ENCODE results near the gene TTC39A. TPM values are rescaled to one million over a fixed set of nuclear protein-coding genes. Genes with fewer than 3 reads are reported as not detected.
A peak's percentile ranks its signal among the peaks of the same experiment; 100 is the strongest.

Gene TTC39A
- under 1 TPM in 1 of 3 donors, not detected in 2; 0.38 TPM for total RNA-seq
- total RNA-seq (2013) = 0.36 TPM

DNA sequence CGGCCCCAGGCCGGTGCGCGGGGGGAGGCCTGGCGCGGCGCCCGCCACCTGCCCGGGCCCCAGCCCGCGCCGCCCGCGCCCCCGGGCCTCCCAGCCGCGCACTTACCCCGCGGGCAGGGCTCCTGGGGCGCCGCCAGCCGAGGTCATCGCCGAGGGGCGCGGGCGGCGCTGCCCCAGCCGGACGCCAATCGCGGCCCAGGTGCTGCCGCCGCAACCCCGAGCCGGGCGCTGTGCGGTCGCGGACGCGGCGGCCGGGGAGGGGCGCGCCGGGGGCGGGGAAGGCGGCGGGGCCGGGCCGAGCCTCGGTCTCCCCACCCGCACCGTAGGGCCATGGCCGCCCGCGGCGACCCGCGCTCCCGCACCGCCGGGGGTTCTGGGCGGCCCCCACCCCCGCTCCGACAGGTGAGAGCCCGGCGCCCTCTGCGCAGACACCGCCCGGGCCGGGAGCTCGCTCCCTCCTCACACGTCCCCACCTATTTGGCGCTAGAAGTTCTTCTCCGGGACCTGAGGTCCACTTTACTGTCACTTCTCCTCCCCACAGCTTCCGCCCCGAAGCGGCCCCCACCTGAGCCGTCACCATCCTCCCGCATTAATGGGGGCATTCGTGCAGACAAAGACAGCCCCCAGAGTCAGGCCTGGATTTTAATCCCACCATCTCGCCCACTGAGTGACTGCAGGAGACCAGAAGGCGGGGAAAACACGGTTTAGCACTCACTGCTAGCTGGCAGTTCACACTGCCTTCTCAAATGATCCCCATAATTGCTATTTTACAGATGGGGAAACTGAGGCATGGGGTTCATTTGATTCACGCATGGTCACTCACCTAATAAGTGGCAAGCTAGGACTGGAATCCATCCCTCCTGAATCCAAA, at the start of gene TTC39A:
Gene TTC39A (minus strand): TSS at position 232 of the 871 bp plus-strand sequence. CDS start 85 bp downstream, at position 147.
- Mint-ChIP-seq H3K9me3 (no peaks in the 10 kb centered on the region), H3K27ac (no peak within 1 kb of the TSS), H3K4me3 (peak within 1 kb of the TSS; percentile 80), H3K36me3 (no peaks in the 10 kb centered on the region), H3K4me1 (peaks cover 0 to 10% of the 10 kb centered on the region in 2 donors), H3K27me3 (ENCODE audit: low read depth in 2 of 2) (peaks cover 29 to 31% of the 10 kb centered on the region in 2 donors)
- H3K4me1 ChIP-seq (ENCODE audit: control insufficient read depth, insufficient read depth, low read length) = peaks cover 10% of the 10 kb centered on the region
- no peaks in the 10 kb centered on the region for H3K9me3 ChIP-seq (ENCODE audit: control insufficient read depth, insufficient read depth, low read length)
- peaks cover 14% of the 10 kb centered on the region for H3K27me3 ChIP-seq (ENCODE audit: control insufficient read depth, insufficient read depth, low read length)
- no peak within 1 kb of the TSS for H3K27ac ChIP-seq (ENCODE audit: low read length)
- ATAC-seq = peak; percentile 18 to 70 (median 34)
- H3K4me3 ChIP-seq (ENCODE audit: low read length) = no peak within 1 kb of the TSS
- no peak for DNase-seq
- no peaks in the 10 kb centered on the region for H3K36me3 ChIP-seq (ENCODE audit: control insufficient read depth, insufficient read depth, low read length)
- WGBS (ENCODE audit: insufficient coverage) = 4% methylated on average over 87 of the region's 87 CpGs
- TF ChIP-seq, protein P1, sequence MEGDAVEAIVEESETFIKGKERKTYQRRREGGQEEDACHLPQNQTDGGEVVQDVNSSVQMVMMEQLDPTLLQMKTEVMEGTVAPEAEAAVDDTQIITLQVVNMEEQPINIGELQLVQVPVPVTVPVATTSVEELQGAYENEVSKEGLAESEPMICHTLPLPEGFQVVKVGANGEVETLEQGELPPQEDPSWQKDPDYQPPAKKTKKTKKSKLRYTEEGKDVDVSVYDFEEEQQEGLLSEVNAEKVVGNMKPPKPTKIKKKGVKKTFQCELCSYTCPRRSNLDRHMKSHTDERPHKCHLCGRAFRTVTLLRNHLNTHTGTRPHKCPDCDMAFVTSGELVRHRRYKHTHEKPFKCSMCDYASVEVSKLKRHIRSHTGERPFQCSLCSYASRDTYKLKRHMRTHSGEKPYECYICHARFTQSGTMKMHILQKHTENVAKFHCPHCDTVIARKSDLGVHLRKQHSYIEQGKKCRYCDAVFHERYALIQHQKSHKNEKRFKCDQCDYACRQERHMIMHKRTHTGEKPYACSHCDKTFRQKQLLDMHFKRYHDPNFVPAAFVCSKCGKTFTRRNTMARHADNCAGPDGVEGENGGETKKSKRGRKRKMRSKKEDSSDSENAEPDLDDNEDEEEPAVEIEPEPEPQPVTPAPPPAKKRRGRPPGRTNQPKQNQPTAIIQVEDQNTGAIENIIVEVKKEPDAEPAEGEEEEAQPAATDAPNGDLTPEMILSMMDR (IDR thresholded peaks at IDR 0.05) = no peak
- intact Hi-C loops (cut with micrococcal nuclease) = no loop called here

- Mint-ChIP-seq H3K4me3 (no peak overlapping the region), H3K27ac (no peak overlapping the region), H3K4me1 (no peaks in the 10 kb centered on the region), H3K9me3 (no peaks in the 10 kb centered on the region), H3K36me3 (peaks cover 12% of the 10 kb centered on the region), H3K27me3 (ENCODE audit: low read depth in 2 of 2) (no peaks in the 10 kb centered on the region)
- 98% methylated on average over 5 of the region's 6 CpGs for WGBS (ENCODE audit: insufficient coverage)
- intact Hi-C loops (cut with micrococcal nuclease) = no loop called here
- no peaks in the 10 kb centered on the region for H3K27me3 ChIP-seq (ENCODE audit: control insufficient read depth, insufficient read depth, low read length)
- H3K9me3 ChIP-seq (ENCODE audit: control insufficient read depth, insufficient read depth, low read length) = no peaks in the 10 kb centered on the region
- no peaks in the 10 kb centered on the region for H3K4me1 ChIP-seq (ENCODE audit: control insufficient read depth, insufficient read depth, low read length)
- no peak overlapping the region for H3K27ac ChIP-seq (ENCODE audit: low read length)
- ATAC-seq (no peak), DNase-seq (no peak)
- H3K4me3 ChIP-seq (ENCODE audit: low read length) = no peak overlapping the region
- H3K36me3 ChIP-seq (ENCODE audit: control insufficient read depth, insufficient read depth, low read length) = peaks cover 25% of the 10 kb centered on the region
- TF ChIP-seq, protein P1 (IDR thresholded peaks at IDR 0.05) = no peak
Observed at GRCh38 chr1:51378871-51379270, 48.5 kb upstream of the TTC39A start.

DNA sequence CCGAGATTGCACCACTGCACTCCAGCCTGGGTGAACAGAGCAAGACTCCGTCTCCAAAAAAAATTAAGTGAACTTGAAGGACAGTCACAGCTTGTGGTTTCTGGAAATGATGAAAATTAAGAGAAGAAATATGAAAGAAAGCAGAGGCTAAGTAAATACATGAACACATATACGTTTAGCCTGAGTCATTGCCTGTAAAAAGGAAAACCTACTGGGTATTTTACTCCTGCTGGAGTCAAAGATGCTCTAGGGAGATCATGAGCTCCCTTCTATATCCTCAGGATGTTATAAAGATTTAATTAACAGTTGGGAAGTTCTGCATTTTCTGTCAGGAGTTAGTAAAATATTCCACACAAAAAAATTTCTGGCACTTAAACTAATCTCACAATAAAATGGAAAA, 43.5 kb upstream of the TTC39A start:
- DNase-seq (no peak), ATAC-seq (no peak)
- intact Hi-C loops (cut with micrococcal nuclease) = no loop called here
- Mint-ChIP-seq H3K4me3 (no peak overlapping the region), H3K9me3 (no peaks in the 10 kb centered on the region), H3K36me3 (no peaks in the 10 kb centered on the region), H3K27me3 (ENCODE audit: low read depth in 2 of 2) (no peaks in the 10 kb centered on the region), H3K4me1 (no peaks in the 10 kb centered on the region), H3K27ac (peak overlapping the region in 1 of 2 donors; percentile 3)
- TF ChIP-seq, protein P1 (IDR thresholded peaks at IDR 0.05) = no peak
- WGBS (ENCODE audit: insufficient coverage) = 93% methylated on average over 3 of the region's 3 CpGs
- Histone ChIP-seq H3K4me3 (ENCODE audit: low read length) (no peak overlapping the region), H3K36me3 (ENCODE audit: control insufficient read depth, insufficient read depth, low read length) (peaks cover 37% of the 10 kb centered on the region), H3K4me1 (ENCODE audit: control insufficient read depth, insufficient read depth, low read length) (no peaks in the 10 kb centered on the region), H3K27me3 (ENCODE audit: control insufficient read depth, insufficient read depth, low read length) (no peaks in the 10 kb centered on the region), H3K27ac (ENCODE audit: low read length) (no peak overlapping the region), H3K9me3 (ENCODE audit: control insufficient read depth, insufficient read depth, low read length) (no peaks in the 10 kb centered on the region)
